Measurements from ENCODE around the gene NR1D2.
A peak's percentile ranks its signal among the peaks of the same experiment; 100 is the strongest.
"Not testable (repeated sequence)": the region's sequence is repeated elsewhere in the genome, so short reads cannot be mapped to it uniquely, and the experiment has no call there.

The NR1D2 gene

DNA sequence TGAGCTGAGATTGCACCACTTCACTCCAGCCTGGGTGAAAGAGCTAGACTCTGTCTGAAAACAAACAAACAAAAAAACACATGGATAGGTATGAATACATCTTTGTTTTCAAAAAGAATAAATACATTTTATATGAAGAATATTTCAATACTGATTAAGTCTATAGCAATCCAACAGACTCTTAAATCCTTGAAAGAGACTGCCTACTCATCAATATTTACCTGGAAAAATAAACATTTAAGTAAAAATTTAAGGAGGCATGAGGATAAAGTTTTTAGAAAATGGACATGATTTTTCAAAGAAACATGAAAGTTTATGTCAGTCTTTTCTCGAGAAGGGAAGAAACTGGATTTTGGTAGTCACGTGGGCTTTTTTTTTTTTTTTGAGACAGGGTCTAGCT is 33.7 kb upstream of the NR1D2 start:
- H4K20me1 ChIP-seq (ENCODE audit: insufficient read depth) = no peaks in the 10 kb centered on the region
- no peak overlapping the region for H2AFZ ChIP-seq (ENCODE audit: low read depth)
- H3K4me2 ChIP-seq = no peak overlapping the region
- no peak overlapping the region for H3K27ac ChIP-seq
- no peak overlapping the region for H3K9ac ChIP-seq
- H3K4me3 ChIP-seq (IDR thresholded peaks at IDR 0.05; ENCODE audit: insufficient read depth, low read depth, low read length) = no peak overlapping the region
- no peaks in the 10 kb centered on the region for H3K36me3 ChIP-seq (ENCODE audit: insufficient read depth)
- no peaks in the 10 kb centered on the region for H3K27me3 ChIP-seq (ENCODE audit: insufficient read depth, low read depth)
- H3K4me1 ChIP-seq (ENCODE audit: low read depth, poor library complexity, severe bottlenecking) = peaks cover 26% of the 10 kb centered on the region
- no peaks in the 10 kb centered on the region for H3K79me2 ChIP-seq (ENCODE audit: insufficient read depth, low read depth)
- TF ChIP-seq, protein P1, sequence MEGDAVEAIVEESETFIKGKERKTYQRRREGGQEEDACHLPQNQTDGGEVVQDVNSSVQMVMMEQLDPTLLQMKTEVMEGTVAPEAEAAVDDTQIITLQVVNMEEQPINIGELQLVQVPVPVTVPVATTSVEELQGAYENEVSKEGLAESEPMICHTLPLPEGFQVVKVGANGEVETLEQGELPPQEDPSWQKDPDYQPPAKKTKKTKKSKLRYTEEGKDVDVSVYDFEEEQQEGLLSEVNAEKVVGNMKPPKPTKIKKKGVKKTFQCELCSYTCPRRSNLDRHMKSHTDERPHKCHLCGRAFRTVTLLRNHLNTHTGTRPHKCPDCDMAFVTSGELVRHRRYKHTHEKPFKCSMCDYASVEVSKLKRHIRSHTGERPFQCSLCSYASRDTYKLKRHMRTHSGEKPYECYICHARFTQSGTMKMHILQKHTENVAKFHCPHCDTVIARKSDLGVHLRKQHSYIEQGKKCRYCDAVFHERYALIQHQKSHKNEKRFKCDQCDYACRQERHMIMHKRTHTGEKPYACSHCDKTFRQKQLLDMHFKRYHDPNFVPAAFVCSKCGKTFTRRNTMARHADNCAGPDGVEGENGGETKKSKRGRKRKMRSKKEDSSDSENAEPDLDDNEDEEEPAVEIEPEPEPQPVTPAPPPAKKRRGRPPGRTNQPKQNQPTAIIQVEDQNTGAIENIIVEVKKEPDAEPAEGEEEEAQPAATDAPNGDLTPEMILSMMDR (conservative IDR thresholded peaks at IDR 0.05; ENCODE audit: low read depth, low read length) = no peak

DNA sequence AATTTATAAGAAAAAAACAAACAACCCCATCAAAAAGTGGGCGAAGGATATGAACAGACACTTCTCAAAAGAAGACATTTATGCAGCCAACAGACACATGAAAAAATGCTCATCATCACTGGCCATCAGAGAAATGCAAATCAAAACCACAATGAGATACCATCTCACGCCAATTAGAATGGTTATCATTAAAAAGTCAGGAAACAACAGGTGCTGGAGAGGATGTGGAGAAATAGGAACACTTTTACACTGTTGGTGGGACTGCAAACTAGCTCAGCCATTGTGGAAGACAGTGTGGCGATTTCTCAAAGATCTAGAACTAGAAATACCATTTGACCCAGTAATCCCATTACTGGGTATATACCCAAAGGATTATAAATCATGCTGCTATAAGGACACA is 32.8 kb upstream of the NR1D2 start:
- not testable (repeated sequence) for H3K27me3 ChIP-seq (ENCODE audit: insufficient read depth, low read depth); H3K4me2 ChIP-seq; H2AFZ ChIP-seq (ENCODE audit: low read depth); H4K20me1 ChIP-seq (ENCODE audit: insufficient read depth); H3K79me2 ChIP-seq (ENCODE audit: insufficient read depth, low read depth); H3K9ac ChIP-seq; H3K27ac ChIP-seq; H3K36me3 ChIP-seq (ENCODE audit: insufficient read depth); H3K4me3 ChIP-seq (IDR thresholded peaks at IDR 0.05; ENCODE audit: insufficient read depth, low read depth, low read length)
- H3K4me1 ChIP-seq (ENCODE audit: low read depth, poor library complexity, severe bottlenecking) = peaks cover 26% of the 10 kb centered on the region

DNA sequence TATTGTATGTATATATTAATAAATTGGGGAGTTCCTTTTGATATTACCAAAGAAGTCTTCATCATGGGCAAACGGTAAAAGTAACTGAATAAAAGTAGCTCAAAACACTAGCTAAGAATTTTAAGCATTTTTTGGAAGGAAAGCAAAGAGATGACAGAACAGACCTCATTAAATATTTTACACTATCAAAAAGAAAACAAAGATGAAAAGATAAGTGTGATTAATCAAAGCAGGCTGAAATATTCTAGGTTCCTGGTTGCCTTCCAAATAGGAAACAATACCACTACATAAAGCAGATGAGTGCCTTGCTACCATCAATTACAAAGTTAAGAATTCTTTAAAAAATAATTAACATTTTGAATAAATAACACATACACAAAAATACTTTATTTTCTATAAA is 31.9 kb upstream of the NR1D2 start:
- H3K4me3 ChIP-seq (IDR thresholded peaks at IDR 0.05; ENCODE audit: insufficient read depth, low read depth, low read length) = no peak overlapping the region
- no peaks in the 10 kb centered on the region for H4K20me1 ChIP-seq (ENCODE audit: insufficient read depth)
- peaks cover 26% of the 10 kb centered on the region for H3K4me1 ChIP-seq (ENCODE audit: low read depth, poor library complexity, severe bottlenecking)
- no peaks in the 10 kb centered on the region for H3K27me3 ChIP-seq (ENCODE audit: insufficient read depth, low read depth)
- TF ChIP-seq, protein P1 (conservative IDR thresholded peaks at IDR 0.05; ENCODE audit: low read depth, low read length) = no peak
- no peak overlapping the region for H3K27ac ChIP-seq
- H3K36me3 ChIP-seq (ENCODE audit: insufficient read depth) = peaks cover 3% of the 10 kb centered on the region; the same call in 1 of the 2 replicates
- no peak overlapping the region for H2AFZ ChIP-seq (ENCODE audit: low read depth)
- H3K79me2 ChIP-seq (ENCODE audit: insufficient read depth, low read depth) = peaks cover 14% of the 10 kb centered on the region
- H3K9ac ChIP-seq = no peak overlapping the region
- H3K4me2 ChIP-seq = peak overlapping the region; percentile 49

DNA sequence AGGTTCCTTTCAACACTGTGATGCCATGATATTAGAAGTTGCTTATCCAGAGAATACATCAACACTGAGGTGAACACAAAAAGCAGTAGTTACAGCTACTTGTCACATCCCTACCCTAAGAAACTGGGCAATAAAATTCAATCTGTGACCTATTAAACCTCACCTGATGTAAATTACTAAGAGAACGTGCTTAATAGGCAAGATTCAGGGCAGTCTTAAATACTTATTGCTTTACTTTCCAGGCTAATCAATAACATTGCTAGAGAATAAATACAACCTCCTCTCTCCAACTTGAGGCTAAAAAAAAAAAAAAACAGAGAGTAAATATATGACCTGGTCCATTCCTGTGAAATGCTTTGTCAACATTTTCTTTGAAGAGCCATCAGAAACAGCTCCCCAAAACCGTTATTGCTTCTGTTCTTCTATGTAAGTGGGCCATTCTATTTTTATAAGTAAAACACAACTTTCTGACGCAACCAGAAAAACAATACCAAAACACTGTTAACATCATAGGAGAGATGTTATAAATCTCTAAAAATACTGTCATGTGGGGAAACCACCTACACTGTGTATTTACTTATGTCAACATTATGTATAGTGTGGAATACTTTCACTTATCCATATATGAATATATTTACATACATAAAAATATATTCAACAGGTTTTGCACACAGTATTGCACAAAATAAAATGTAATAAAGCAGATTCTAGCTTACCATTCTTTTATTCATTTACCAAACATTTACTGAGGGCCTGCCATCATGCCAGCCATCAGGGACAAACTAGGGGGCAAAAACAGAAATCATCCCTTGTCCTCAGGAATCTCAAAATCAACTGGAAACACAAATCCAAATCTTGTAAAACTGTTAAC is 31.0 kb upstream of the NR1D2 start:
- Histone ChIP-seq H3K9ac (no peak overlapping the region), H3K27ac (no peak overlapping the region), H3K36me3 (ENCODE audit: insufficient read depth) (peaks cover 7% of the 10 kb centered on the region; the same call in 1 of the 2 replicates), H3K79me2 (ENCODE audit: insufficient read depth, low read depth) (peaks cover 21% of the 10 kb centered on the region), H3K4me1 (ENCODE audit: low read depth, poor library complexity, severe bottlenecking) (peaks cover 31% of the 10 kb centered on the region), H4K20me1 (ENCODE audit: insufficient read depth) (peaks cover 3% of the 10 kb centered on the region; the same call in 1 of the 2 replicates), H3K27me3 (ENCODE audit: insufficient read depth, low read depth) (no peaks in the 10 kb centered on the region), H3K4me3 (IDR thresholded peaks at IDR 0.05; ENCODE audit: insufficient read depth, low read depth, low read length) (no peak overlapping the region), H3K4me2 (peak overlapping the region; percentile 49), H2AFZ (ENCODE audit: low read depth) (no peak overlapping the region)
- TF ChIP-seq, protein P1 (conservative IDR thresholded peaks at IDR 0.05; ENCODE audit: low read depth, low read length) = no peak

All from KMS-11 (cell line).